OCI-M2 (cell line): Measurements from ENCODE around the gene TTC38.

Experiments
- DNase-seq: peaks from one replicate; lab custom pipeline; 2025; ENCODE audit not compliant: unreplicated experiment; lab: John Stamatoyannopoulos, UW

Gene TTC38

GRCh38 chr22:46327691-46328465 lies 60.1 kb downstream of the TTC38 start:
- no peak for DNase-seq

- DNase-seq, result no peak
Measured at GRCh38 chr22:46328797-46329196, 61.0 kb downstream of the TTC38 start.

- no peak for DNase-seq
Measured at GRCh38 chr22:46329616-46330015, 61.8 kb downstream of the TTC38 start.

- no peak for DNase-seq
Measured at GRCh38 chr22:46330426-46330825, 62.6 kb downstream of the TTC38 start.

GRCh38 chr22:46331496-46331895 lies 63.7 kb downstream of the TTC38 start:
- DNase-seq, result no peak

GRCh38 chr22:46335201-46336118 lies 67.7 kb downstream of the TTC38 start, which contains the start of gene TRMU:
TRMU (plus strand) TSS chr22:46335714; CDS start chr22:46335765, 51 bp downstream.
- DNase-seq, result peak; percentile 6

- no peak for DNase-seq
Measured at GRCh38 chr22:46336119-46337078, 68.6 kb downstream of the TTC38 start.

GRCh38 chr22:46337870-46338269 lies 70.1 kb downstream of the TTC38 start:
- DNase-seq, result no peak

GRCh38 chr22:46338636-46339035 lies 70.8 kb downstream of the TTC38 start:
- DNase-seq, result no peak

GRCh38 chr22:46339956-46340355 lies 72.1 kb downstream of the TTC38 start:
- DNase-seq, result no peak

GRCh38 chr22:46340676-46341075 lies 72.9 kb downstream of the TTC38 start:
- no peak for DNase-seq
